OCI-LY1 (cell line): Measurements from ENCODE around the gene TDRKH.

Source experiments
- H2AFZ ChIP-seq: fragments of 200-600 bp; sonication (generic), shearing (Covaris generic); 2 replicates; pipeline ENCODE4 v1.6.0; 2014; ENCODE audit warnings: antibody characterized with exemption, mild to moderate bottlenecking, low read length
- H3F3A ChIP-seq: fragments of 200-600 bp; sonication (generic), shearing (Covaris generic); 2 replicates; pipeline ENCODE4 v1.6.0; 2014; ENCODE audit warnings: mild to moderate bottlenecking, antibody characterized with exemption, low read length, moderate library complexity; ENCODE audit not compliant: insufficient read depth
- H3K27ac ChIP-seq: fragments of 200-600 bp; sonication (generic); 2 replicates; pipeline ENCODE4 v1.5.1; 2014; ENCODE audit warnings: low read length, mixed run types, mild to moderate bottlenecking, low read depth; ENCODE audit not compliant: poor library complexity, severe bottlenecking
- H3K27me3 ChIP-seq: fragments of 200-600 bp; sonication (generic); 2 replicates; pipeline ENCODE4 v1.6.0; 2014; ENCODE audit warnings: antibody characterized with exemption, mild to moderate bottlenecking, low read length, moderate library complexity; ENCODE audit not compliant: insufficient read depth
- H3K36me3 ChIP-seq: fragments of 200-600 bp; sonication (generic); 2 replicates; pipeline ENCODE4 v1.6.1; 2014; ENCODE audit warnings: mild to moderate bottlenecking, antibody characterized with exemption, low read length, moderate library complexity, mixed read lengths; ENCODE audit not compliant: insufficient read depth
- H3K4me1 ChIP-seq: fragments of 200-600 bp; sonication (generic); 2 replicates; pipeline ENCODE4 v1.5.1; 2014; ENCODE audit warnings: mild to moderate bottlenecking, low read length, moderate library complexity; ENCODE audit not compliant: insufficient read depth, severe bottlenecking
- H3K4me2 ChIP-seq: fragments of 200-600 bp; sonication (generic), shearing (Covaris generic); 2 replicates; pipeline ENCODE4 v1.6.1; 2014; ENCODE audit warnings: low read length
- H3K4me3 ChIP-seq: fragments of 200-600 bp; sonication (generic); 2 replicates; pipeline ENCODE4 v1.5.1; 2014; ENCODE audit warnings: low read length, low read depth, mild to moderate bottlenecking, mixed read lengths; ENCODE audit not compliant: poor library complexity, severe bottlenecking
- H3K79me2 ChIP-seq: fragments of 200-600 bp; shearing (Covaris generic); 2 replicates; pipeline ENCODE4 v1.6.1; 2016; ENCODE audit warnings: mixed run types, low read length, mixed read lengths; ENCODE audit not compliant: insufficient read depth
- H3K9ac ChIP-seq: fragments of 200-600 bp; sonication (generic), shearing (Covaris generic); 2 replicates; pipeline ENCODE4 v1.6.1; 2014; ENCODE audit warnings: mild to moderate bottlenecking, low read length, mixed read lengths
- H3K9me2 ChIP-seq: fragments of 200-600 bp; sonication (generic), shearing (Covaris generic); 2 replicates; pipeline ENCODE4 v1.6.1; 2014; ENCODE audit warnings: low read depth, mild to moderate bottlenecking, low read length, mixed read lengths
- H3K9me3 ChIP-seq: fragments of 200-600 bp; shearing (Covaris generic); 2 replicates; pipeline ENCODE4 v1.6.1; 2014; ENCODE audit warnings: low read length, mixed read lengths
- H4K20me1 ChIP-seq: fragments of 200-600 bp; sonication (generic), shearing (Covaris generic); 2 replicates; pipeline ENCODE4 v1.6.0; 2016; ENCODE audit warnings: mild to moderate bottlenecking, low read length; ENCODE audit not compliant: insufficient read depth
- EZH2 ChIP-seq: fragments of 200-600 bp; sonication (generic), shearing (Covaris generic); IDR thresholded peaks from 2 replicates; pipeline ENCODE4 v1.8.0; 2017; ENCODE audit warnings: borderline replicate concordance, mixed run types, mild to moderate bottlenecking, antibody characterized with exemption, low read length, moderate library complexity, mixed read lengths
- TF ChIP-seq, protein P1 (sequence below): fragments of 200-600 bp; sonication (generic), shearing (Covaris generic); IDR thresholded peaks from 2 replicates; pipeline ENCODE4 v1.5.1; 2017; ENCODE audit warnings: mild to moderate bottlenecking, antibody characterized with exemption, low read length, moderate library complexity, mixed read lengths

The TDRKH gene

DNA sequence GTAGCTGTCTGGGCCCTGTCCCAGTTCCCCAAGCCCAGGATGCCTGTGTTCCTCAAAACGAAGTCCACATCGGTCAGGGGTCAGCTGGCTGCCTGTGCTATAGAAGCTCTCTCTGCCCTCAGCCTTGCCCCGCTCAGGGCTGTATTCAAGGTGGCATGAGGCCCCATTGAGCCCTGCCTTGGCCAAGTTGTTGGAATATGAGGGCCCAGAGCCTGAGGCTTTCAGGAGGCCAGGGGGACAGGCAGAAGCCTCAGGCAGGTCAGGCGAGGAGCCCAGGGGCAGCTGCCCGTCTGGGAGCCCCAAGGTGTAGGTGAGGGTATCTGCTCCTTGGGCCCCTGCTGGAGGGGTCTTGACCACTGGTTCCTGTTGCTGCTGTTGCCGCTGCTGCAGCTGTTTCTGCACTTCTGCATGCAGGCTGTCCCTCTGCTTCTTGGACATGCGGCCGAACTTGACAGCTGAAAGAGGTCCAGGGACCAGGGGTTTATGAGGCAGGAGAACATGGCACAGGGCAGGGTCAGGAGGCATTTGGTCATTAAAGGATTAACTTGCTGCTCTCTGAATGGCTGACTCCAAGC, 24.8 kb upstream of the TDRKH start:
- Histone ChIP-seq H3K27me3 (peaks cover 10% of the 10 kb centered on the region; the same call in 1 of the 2 replicates), H3K27ac (no peak overlapping the region), H3K9me2 (no peaks in the 10 kb centered on the region), H3F3A (no peaks in the 10 kb centered on the region), H2AFZ (no peak overlapping the region), H3K4me2 (no peak overlapping the region), H4K20me1 (no peaks in the 10 kb centered on the region), H3K4me1 (no peaks in the 10 kb centered on the region), H3K9me3 (no peaks in the 10 kb centered on the region), H3K36me3 (no peaks in the 10 kb centered on the region), H3K79me2 (no peaks in the 10 kb centered on the region), H3K4me3 (no peak overlapping the region), H3K9ac (no peak overlapping the region)
- TF ChIP-seq, protein P1, sequence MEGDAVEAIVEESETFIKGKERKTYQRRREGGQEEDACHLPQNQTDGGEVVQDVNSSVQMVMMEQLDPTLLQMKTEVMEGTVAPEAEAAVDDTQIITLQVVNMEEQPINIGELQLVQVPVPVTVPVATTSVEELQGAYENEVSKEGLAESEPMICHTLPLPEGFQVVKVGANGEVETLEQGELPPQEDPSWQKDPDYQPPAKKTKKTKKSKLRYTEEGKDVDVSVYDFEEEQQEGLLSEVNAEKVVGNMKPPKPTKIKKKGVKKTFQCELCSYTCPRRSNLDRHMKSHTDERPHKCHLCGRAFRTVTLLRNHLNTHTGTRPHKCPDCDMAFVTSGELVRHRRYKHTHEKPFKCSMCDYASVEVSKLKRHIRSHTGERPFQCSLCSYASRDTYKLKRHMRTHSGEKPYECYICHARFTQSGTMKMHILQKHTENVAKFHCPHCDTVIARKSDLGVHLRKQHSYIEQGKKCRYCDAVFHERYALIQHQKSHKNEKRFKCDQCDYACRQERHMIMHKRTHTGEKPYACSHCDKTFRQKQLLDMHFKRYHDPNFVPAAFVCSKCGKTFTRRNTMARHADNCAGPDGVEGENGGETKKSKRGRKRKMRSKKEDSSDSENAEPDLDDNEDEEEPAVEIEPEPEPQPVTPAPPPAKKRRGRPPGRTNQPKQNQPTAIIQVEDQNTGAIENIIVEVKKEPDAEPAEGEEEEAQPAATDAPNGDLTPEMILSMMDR: no peak
- TF ChIP-seq EZH2: no peak

DNA sequence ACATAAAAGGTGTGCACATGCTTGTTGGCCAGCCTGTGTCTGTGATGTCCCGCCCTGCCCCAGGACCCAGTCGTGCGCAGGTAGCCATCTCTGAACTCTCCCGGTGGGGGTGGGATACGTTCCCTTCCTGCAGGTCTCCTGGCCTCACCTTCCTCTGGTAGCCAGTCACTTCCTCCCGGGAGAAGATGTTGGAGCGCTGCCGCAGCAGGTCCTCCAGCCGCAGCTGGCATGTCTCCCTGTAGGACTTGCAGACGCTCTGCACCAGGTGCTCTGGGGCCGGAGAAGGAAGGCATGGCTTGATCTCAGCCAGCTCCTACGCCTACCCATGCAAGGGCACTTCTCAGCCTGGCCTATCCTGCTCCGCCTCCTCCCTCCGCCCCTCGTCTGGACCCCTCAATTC, 24.1 kb upstream of the TDRKH start:
- H3K4me1 ChIP-seq: no peaks in the 10 kb centered on the region
- H3K9me3 ChIP-seq: no peaks in the 10 kb centered on the region
- no peak overlapping the region for H3K27ac ChIP-seq
- H3K27me3 ChIP-seq: 0 out of 2 replicates have a peak, but pooled peaks cover 10% of the 10 kb centered on the region
- H2AFZ ChIP-seq: no peak overlapping the region
- TF ChIP-seq EZH2: no peak
- TF ChIP-seq, protein P1: no peak
- H3F3A ChIP-seq: no peaks in the 10 kb centered on the region
- H4K20me1 ChIP-seq: no peaks in the 10 kb centered on the region
- H3K9ac ChIP-seq: no peak overlapping the region
- H3K79me2 ChIP-seq: no peaks in the 10 kb centered on the region
- H3K4me2 ChIP-seq: no peak overlapping the region
- H3K36me3 ChIP-seq: no peaks in the 10 kb centered on the region
- no peak overlapping the region for H3K4me3 ChIP-seq
- no peaks in the 10 kb centered on the region for H3K9me2 ChIP-seq

DNA sequence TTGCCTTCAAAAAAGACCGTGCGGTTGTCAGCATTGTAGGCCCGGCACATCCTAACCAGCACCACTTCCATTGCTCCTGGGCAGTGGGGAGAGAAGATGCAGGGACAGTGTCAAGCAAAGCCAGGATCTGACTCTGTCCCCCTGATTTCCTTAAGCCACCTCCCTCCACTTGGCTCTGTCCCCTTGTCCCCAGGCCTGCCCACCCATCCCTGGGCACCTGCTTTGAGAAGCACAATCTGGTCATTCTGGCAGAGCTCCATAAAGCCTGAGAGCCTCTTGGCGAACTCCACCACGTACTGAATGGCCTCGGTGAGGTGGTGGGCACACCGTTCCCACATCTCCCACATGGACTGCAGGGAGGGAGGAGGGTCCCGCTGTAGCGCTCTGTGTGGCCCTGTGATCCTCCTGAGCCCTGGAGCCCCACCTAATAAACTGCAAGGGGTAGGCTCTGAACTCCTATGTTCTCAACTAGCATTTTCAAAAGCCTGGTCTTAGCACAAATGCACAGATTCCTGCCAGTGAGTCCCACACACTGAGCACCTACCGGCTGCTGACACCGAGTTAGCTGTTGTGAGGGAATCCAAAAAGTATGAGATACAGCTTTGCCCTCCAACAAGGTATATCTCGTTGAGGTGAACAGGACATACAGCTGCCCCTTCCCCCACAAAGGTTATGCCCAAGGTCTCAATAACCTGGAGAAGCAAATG, 23.1 kb upstream of the TDRKH start:
- no peak overlapping the region for H3K9ac ChIP-seq
- H3K9me2 ChIP-seq: no peaks in the 10 kb centered on the region
- no peak overlapping the region for H3K27ac ChIP-seq
- H3F3A ChIP-seq: no peaks in the 10 kb centered on the region
- TF ChIP-seq, protein P1: no peak
- no peak for TF ChIP-seq EZH2
- H3K4me3 ChIP-seq: no peak overlapping the region
- no peaks in the 10 kb centered on the region for H3K36me3 ChIP-seq
- no peaks in the 10 kb centered on the region for H4K20me1 ChIP-seq
- no peak overlapping the region for H3K4me2 ChIP-seq
- H3K4me1 ChIP-seq: no peaks in the 10 kb centered on the region
- no peaks in the 10 kb centered on the region for H3K79me2 ChIP-seq
- H3K27me3 ChIP-seq: 0 out of 2 replicates have a peak, but pooled peaks cover 5% of the 10 kb centered on the region
- no peak overlapping the region for H2AFZ ChIP-seq
- H3K9me3 ChIP-seq: no peaks in the 10 kb centered on the region
